HG03103 (cell line): ENCODE data around the gene DDX11.
"Not testable (repeated sequence)": the region's sequence is repeated elsewhere in the genome, so short reads cannot be mapped to it uniquely, and the experiment has no call there.

Experiments
- ATAC-seq: cut with Tn5 transposase; IDR thresholded peaks from one replicate; pipeline ENCODE4 v1.9.1; 2021; ENCODE audit warnings: low read depth; ENCODE audit not compliant: unreplicated experiment

The DDX11 gene

GRCh38 chr12:31096251-31097065 is 22.8 kb downstream of the DDX11 start:
- not testable (repeated sequence) for ATAC-seq

- not testable (repeated sequence) for ATAC-seq
These were observed 24.2 kb downstream of the DDX11 start for GRCh38 chr12:31097819-31098218.

DNA sequence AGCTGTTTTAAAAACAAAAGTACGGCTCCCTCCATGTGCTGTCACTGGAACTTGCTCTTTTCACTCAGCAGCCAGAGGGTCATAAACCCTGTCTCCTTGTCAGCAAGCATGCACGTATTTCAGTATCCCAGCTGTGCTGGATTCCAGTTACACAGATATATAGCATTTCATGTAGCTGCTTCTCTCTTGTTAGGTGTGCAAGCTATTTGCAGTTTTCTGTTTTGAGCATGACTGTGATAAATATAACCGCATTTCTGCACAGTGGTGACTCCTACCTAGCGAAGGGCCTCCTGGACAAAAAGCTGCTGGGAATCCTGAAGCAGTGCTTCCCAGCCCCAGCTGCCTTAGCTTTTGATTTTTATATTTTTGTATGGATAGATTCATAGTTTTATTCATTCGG is 24.7 kb downstream of the DDX11 start:
- ATAC-seq: not testable (repeated sequence)

DNA sequence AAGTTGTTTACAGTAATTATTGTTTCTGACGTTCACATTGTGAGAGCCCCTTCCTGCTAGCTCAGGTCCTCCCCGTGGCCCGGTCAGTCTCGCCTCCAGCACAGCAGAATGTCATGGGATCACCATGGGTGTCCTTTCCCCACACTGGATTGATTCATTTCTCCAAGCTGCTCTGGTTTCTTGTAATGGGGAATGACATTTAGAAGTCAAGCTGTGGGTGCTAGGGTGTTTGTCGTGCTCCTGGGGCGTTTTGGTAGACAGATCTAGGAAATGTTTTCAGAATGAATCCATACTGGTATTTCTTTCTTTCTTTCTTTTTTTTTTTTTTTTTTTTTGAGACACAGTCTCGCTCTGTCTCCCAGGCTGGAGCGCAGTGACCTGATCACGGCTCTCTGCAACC is 25.1 kb downstream of the DDX11 start:
- not testable (repeated sequence) for ATAC-seq

GRCh38 chr12:31099434-31099833 is 25.8 kb downstream of the DDX11 start:
- ATAC-seq: not testable (repeated sequence)

GRCh38 chr12:31100503-31101208 is 27.0 kb downstream of the DDX11 start:
- ATAC-seq: not testable (repeated sequence)

DNA sequence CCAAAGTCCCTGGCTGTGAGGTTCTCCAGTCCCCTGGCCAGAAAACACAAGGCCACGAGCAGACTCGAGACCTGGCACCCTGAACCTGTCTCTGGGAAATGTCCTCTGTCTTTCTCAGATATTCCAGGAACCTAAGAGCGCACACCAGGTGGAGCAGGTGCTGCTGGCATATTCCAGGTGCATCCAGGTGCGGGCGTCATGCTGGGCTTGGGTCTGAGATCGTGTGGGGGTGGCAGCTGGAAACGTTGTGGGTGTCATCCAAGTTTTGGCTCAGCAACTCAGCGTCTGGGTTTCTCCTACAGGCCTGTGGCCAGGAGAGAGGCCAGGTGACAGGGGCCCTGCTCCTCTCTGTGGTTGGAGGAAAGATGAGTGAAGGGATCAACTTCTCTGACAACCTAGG is 28.5 kb downstream of the DDX11 start:
- ATAC-seq: not testable (repeated sequence)

GRCh38 chr12:31102596-31102995 is 28.9 kb downstream of the DDX11 start:
- not testable (repeated sequence) for ATAC-seq

DNA sequence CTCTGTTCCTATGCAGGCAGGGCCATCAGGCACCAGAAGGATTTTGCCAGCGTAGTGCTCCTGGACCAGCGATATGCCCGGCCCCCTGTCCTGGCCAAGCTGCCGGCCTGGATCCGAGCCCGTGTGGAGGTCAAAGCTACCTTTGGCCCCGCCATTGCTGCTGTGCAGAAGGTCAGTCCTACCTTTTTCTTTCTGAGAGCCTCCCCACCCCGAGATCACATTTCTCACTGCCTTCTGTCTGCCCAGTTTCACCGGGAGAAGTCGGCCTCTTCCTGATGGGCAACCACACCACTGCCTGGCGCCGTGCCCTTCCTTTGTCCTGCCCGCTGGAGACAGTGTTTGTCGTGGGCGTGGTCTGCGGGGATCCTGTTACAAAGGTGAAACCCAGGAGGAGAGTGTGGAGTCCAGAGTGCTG is 29.9 kb downstream of the DDX11 start:
- not testable (repeated sequence) for ATAC-seq

DNA sequence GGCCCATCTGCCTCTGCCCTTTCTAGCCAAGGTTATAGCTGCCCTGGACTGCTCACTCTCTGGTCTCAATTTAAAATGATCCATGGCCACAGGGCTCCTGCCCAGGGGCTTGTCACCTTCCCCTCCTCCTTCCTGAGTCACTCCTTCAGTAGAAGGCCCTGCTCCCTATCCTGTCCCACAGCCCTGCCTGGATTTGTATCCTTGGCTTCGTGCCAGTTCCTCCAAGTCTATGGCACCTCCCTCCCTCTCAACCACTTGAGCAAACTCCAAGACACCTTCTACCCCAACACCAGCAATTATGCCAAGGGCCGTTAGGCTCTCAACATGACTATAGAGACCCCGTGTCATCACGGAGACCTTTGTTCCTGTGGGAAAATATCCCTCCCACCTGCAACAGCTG is 30.6 kb downstream of the DDX11 start:
- not testable (repeated sequence) for ATAC-seq

- not testable (repeated sequence) for ATAC-seq
These were observed 31.1 kb downstream of the DDX11 start for GRCh38 chr12:31104773-31105172.

DNA sequence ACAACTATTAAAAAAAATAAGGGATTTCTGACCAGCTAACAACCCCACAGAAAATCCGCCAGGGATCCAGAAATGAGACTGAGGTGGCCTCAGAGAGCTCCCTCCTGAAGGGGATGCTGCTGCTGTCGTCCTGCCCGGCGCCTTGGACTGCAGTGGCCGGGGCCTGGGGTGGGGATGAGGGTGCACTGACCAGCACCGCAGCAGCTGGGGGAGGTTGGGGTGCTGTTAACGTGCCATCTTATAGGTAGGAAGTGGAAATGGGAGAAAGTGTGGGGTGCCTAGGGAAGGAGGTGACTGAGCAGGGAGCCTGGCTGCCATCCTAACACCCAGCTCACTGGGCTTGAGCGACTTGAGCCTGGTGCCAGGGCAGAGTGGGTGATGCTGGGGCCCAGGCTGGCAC is 32.0 kb downstream of the DDX11 start:
- no peak for ATAC-seq

- ATAC-seq: no peak
These were observed 32.6 kb downstream of the DDX11 start for GRCh38 chr12:31106101-31106803.

- not testable (repeated sequence) for ATAC-seq
These were observed 36.1 kb downstream of the DDX11 start for GRCh38 chr12:31109773-31110172.

GRCh38 chr12:31110263-31110662 is 36.6 kb downstream of the DDX11 start:
- ATAC-seq: not testable (repeated sequence)

GRCh38 chr12:31115092-31115601 is 41.5 kb downstream of the DDX11 start:
- ATAC-seq: not testable (repeated sequence)

DNA sequence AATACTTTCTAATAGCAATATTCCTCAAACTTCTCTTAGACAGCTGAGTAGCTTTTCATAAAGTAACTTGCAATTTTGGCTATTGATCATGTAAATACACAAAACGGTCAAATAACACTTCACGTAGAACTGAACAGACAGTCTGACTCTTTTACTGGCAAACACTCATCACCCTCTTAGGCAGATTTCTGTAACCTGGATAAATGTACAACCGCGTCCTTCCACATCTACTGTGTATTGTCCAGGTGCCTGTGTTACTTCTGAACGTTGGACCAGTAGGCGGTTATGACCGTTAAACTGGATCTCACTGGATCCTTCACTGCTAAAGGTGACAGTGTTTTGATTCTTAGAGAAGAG is 43.2 kb downstream of the DDX11 start:
- ATAC-seq: not testable (repeated sequence)

DNA sequence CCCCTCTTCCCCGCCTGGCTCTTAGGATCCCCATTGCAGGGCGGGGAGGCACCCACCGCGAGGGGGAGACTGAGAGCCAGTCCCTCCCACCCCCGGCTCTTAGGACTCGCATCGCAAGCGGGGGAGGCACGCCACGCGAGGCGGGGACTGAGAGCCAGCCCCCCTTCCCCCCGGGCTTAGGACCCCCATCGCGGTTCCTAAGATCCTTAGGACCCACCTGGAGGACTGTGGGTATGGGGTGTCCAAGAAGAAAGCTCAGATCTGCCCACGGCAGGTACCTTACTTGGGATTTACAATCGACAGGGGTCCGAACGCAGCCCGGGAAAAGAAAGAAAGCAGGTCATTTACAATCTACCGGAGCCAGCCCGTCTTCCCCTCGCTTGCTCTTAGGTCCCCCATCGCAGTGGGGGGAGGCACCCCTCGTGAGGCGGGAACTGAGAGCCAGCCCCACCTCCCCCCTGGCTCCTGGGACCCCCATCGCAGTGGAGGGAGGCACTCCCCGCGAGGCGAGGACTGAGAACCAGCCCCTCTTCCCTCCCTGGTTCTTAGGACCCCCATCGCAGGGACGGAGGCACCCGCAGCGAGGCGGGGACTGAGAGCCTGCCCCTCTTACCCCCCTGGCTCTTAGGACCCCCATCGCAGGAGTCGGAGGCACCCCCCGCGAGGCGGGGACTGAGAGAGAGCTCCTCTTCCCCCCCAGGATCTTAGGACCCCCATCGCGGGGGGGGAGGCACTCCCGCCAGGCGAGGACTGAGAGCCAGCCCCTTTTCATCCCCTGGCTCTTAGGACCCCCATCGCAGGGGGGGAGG is 43.7 kb downstream of the DDX11 start:
- peak; percentile 56 for ATAC-seq

GRCh38 chr12:31118347-31119191 is 44.9 kb downstream of the DDX11 start:
- ATAC-seq: no peak
